K562 (cell line): ENCODE data around the gene MAN1A1. TPM values are rescaled to one million over a fixed set of nuclear protein-coding genes. Genes with fewer than 3 reads are reported as not detected.
A peak's percentile ranks its signal among the peaks of the same experiment; 100 is the strongest.

Experiments used
- AFF4 ChIP-seq: sonication (generic); formaldehyde crosslinking; IDR thresholded peaks from 2 replicates; pipeline ENCODE4 v1.8.0; 2023; ENCODE audit warnings: mild to moderate bottlenecking, missing genetic modification reagents
- ASH1L ChIP-seq: fragments of 450-650 bp; IDR thresholded peaks from 2 replicates; pipeline ENCODE4 v1.6.1; 2018; ENCODE audit warnings: borderline replicate concordance, mild to moderate bottlenecking, low read depth; ENCODE audit not compliant: partially characterized antibody
- FIP1L1 ChIP-seq: fragments of 200-400 bp; formaldehyde crosslinking; IDR thresholded peaks from 2 replicates; pipeline ENCODE4 v1.6.1; 2018; ENCODE audit warnings: mild to moderate bottlenecking, low read depth, low read length; ENCODE audit not compliant: poor library complexity, severe bottlenecking
- FOXM1 ChIP-seq, 2 experiments: fragments of 450-650 bp in 1 of 2; sonication (generic) in 1 of 2; formaldehyde crosslinking in 1 of 2; IDR thresholded peaks; 2 replicates each; pipeline versions ENCODE4 v1.6.1 to v1.9.0; 2017 to 2022; ENCODE audit warnings: low read depth in 2 of 2, mild to moderate bottlenecking in 2 of 2, missing genetic modification reagents in 1 of 2, moderate library complexity in 1 of 2
- HCFC1 ChIP-seq: IDR thresholded peaks from 2 replicates; pipeline ENCODE4 v1.6.1; 2012; ENCODE audit warnings: low read depth, low read length, improper control_type of control experiment
- HLTF ChIP-seq: fragments of 450-650 bp; IDR thresholded peaks from 2 replicates; pipeline ENCODE4 v1.6.1; 2016
- JUND ChIP-seq, 2 experiments: IDR thresholded peaks; 2 replicates in 1 of 2; 3 replicates in 1 of 2; pipeline ENCODE4 v1.6.1; 2011; ENCODE audit warnings: borderline replicate concordance in 2 of 2, low read depth in 2 of 2, low read length in 2 of 2, improper control_type of control experiment in 1 of 2, missing biosample characterization in 1 of 2, missing genetic modification characterization in 1 of 2, missing genetic modification reagents in 1 of 2
- KAT2B ChIP-seq: IDR thresholded peaks from one replicate; pipeline ENCODE4 v1.6.1; 2012; ENCODE audit warnings: low read depth, mild to moderate bottlenecking, control low read depth, inconsistent platforms, low read length, moderate library complexity
- NCOA2 ChIP-seq, 2 experiments: fragments of 450-650 bp; IDR thresholded peaks; 2 replicates each; pipeline ENCODE4 v1.6.1; 2018; ENCODE audit warnings: mild to moderate bottlenecking in 2 of 2, moderate library complexity in 1 of 2; ENCODE audit not compliant: partially characterized antibody in 2 of 2
- TAF1 ChIP-seq: IDR thresholded peaks from 2 replicates; pipeline ENCODE4 v1.6.1; 2011; ENCODE audit warnings: mild to moderate bottlenecking, low read length, moderate library complexity; ENCODE audit not compliant: insufficient read depth, control insufficient read depth, severe bottlenecking; ENCODE audit errors: extremely low read depth
- TFAM ChIP-seq: fragments of 250-450 bp; sonication (Bioruptor Pico); conservative IDR thresholded peaks from 2 replicates; pipeline ENCODE4 v1.5.0; 2021; ENCODE audit warnings: mild to moderate bottlenecking, moderate library complexity
- THRA ChIP-seq: fragments of 450-650 bp; IDR thresholded peaks from 2 replicates; pipeline ENCODE4 v1.6.1; 2017; ENCODE audit warnings: mild to moderate bottlenecking, moderate library complexity
- ZNF280B ChIP-seq: fragments of 250-450 bp; sonication (Bioruptor Pico); IDR thresholded peaks from 2 replicates; pipeline ENCODE4 v1.5.1; 2021; ENCODE audit warnings: mild to moderate bottlenecking
- ZNF512 ChIP-seq: IDR thresholded peaks from 2 replicates; pipeline ENCODE4 v1.6.1; 2016; ENCODE audit warnings: missing genetic modification characterization, missing compliant biosample characterization
- ZNF561 ChIP-seq: fragments of 450-650 bp; formaldehyde crosslinking; conservative IDR thresholded peaks from 2 replicates; pipeline ENCODE4 v1.4.0; 2020; ENCODE audit warnings: mild to moderate bottlenecking, moderate library complexity
- ZNF766 ChIP-seq: fragments of 200-800 bp; sonication (Bioruptor generic); conservative IDR thresholded peaks from 2 replicates; pipeline ENCODE4 v1.6.1; 2016; ENCODE audit warnings: missing genetic modification characterization, missing compliant biosample characterization
- polyA plus RNA-seq, 8 experiments: library from polyadenylated mRNA; depleted of rRNA in 4 of 8; stranded (reverse) in 5 of 8; unstranded in 3 of 8; fragments of >200 nt; fragmentation: Nextera tagmentation in 2 of 8; fragmentation: Illumina TruSeq in 1 of 8; extraction: Ambion mirVana in 2 of 8; extraction: Trizol in 1 of 8; gene quantifications; 2 replicates each; pipeline versions ENCODE4 v1.2.1 to v1.2.3, GENCODE V29; 2011 to 2014; ENCODE audit warnings: inconsistent platforms in 1 of 8, missing spikeins in 1 of 8
- total RNA-seq, 7 experiments: library from RNA; depleted of rRNA in 6 of 7; stranded (reverse); fragments of >200 nt in 6 of 7; fragmentation: Illumina TruSeq in 2 of 7; extraction: Trizol in 2 of 7; gene quantifications; 2 replicates each; pipeline versions ENCODE4 v1.2.1 to v1.2.3, GENCODE V29; 2011 to 2021; ENCODE audit warnings: low replicate concordance in 1 of 7

Gene MAN1A1
- total and polyA plus RNA-seq, 9 of the 15 experiments (the other 6 are each of a cell fraction or from before 2014, with no cell fraction given) = 24.5 to 78.4 (median 59.7) TPM

GRCh38 chr6:119137194-119138072 lies 212.1 kb downstream of the MAN1A1 start (continued):
- TF ChIP-seq ZNF280B = no peak
- TF ChIP-seq AFF4 = no peak
- TF ChIP-seq KAT2B = no peak
- TF ChIP-seq ZNF512 = no peak
- peak; percentile 81 for TF ChIP-seq JUND (IDR thresholded peaks at IDR 0.05; ENCODE audit: borderline replicate concordance, low read depth, low read length)
- peak; percentile 61; the same call in 2 of the 3 replicates for TF ChIP-seq JUND (tag; IDR thresholded peaks at IDR 0.05; ENCODE audit: borderline replicate concordance, low read depth, low read length)
- no peak for TF ChIP-seq ZNF561 (CRISPR knock-in tag)
- peak; percentile 96 for TF ChIP-seq THRA
- no peak for TF ChIP-seq TAF1
- no peak; the same call in 1 of the 2 replicates for TF ChIP-seq HCFC1
- peak; percentile 19 for TF ChIP-seq ASH1L
- TF ChIP-seq TFAM (CRISPR knock-in tag) = no peak
- no peak for TF ChIP-seq FIP1L1
- TF ChIP-seq FOXM1 (IDR thresholded peaks at IDR 0.05; ENCODE audit: low read depth) = peak; percentile 76
- no peak for TF ChIP-seq FOXM1 (CRISPR knock-in tag; IDR thresholded peaks at IDR 0.05; ENCODE audit: low read depth)
- peak; percentile 86 for TF ChIP-seq ZNF766
- peak; percentile 95 for TF ChIP-seq HLTF
- peak; percentile 82 to 86 for TF ChIP-seq NCOA2 (IDR thresholded peaks at IDR 0.05; ENCODE audit: partially characterized antibody in 2 of 2)
